Measurements from ENCODE around the gene SPSB1.

DNA sequence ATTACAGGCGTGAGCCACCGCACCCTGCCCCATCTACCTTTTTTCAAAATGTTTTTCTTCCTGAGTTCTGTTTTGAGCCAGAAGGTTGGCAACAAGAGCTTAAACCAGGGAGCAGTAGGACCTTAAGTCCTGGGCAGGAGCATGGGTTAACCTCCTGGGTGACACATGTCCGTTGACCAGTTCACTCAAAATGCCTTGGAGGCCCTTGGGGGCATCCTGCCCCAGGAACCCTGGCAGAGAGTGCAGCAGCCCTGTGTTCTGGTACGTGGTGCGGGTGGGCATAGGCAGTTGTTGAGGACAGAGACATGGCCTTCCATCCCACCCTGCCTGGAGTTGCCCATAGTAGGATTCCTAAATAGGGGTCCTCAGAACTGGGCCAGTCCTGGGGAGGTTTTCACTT, 46.5 kb upstream of the SPSB1 start:
- TF ChIP-seq, protein P1, sequence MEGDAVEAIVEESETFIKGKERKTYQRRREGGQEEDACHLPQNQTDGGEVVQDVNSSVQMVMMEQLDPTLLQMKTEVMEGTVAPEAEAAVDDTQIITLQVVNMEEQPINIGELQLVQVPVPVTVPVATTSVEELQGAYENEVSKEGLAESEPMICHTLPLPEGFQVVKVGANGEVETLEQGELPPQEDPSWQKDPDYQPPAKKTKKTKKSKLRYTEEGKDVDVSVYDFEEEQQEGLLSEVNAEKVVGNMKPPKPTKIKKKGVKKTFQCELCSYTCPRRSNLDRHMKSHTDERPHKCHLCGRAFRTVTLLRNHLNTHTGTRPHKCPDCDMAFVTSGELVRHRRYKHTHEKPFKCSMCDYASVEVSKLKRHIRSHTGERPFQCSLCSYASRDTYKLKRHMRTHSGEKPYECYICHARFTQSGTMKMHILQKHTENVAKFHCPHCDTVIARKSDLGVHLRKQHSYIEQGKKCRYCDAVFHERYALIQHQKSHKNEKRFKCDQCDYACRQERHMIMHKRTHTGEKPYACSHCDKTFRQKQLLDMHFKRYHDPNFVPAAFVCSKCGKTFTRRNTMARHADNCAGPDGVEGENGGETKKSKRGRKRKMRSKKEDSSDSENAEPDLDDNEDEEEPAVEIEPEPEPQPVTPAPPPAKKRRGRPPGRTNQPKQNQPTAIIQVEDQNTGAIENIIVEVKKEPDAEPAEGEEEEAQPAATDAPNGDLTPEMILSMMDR (IDR thresholded peaks at IDR 0.05) = no peak
- no peak for TF ChIP-seq POLR2A (IDR thresholded peaks at IDR 0.05)

Data from prostate gland (tissue), 2 donors.